ENCODE measurements around the gene MARK2. TPM values are rescaled to one million over a fixed set of nuclear protein-coding genes. Genes with fewer than 3 reads are reported as not detected.

Gene MARK2
- total and polyA plus RNA-seq, 8 donors, result 8.8 to 128 (median 19.3) TPM

GRCh38 chr11:63918507-63919191 is 79.7 kb downstream of the MARK2 start:
- peak in 1 of 2 donors; percentile 67 for DNase-seq
- H3K4me3 ChIP-seq, result peak overlapping the region; percentile 30 to 56 (median 50)
- H3K4me1 ChIP-seq, result peaks cover 51 to 59% (median 58%) of the 10 kb centered on the region in 4 donors

GRCh38 chr11:63919267-63920125 is 80.6 kb downstream of the MARK2 start:
- H3K4me1 ChIP-seq, result peaks cover 51 to 59% (median 58%) of the 10 kb centered on the region in 4 donors
- TF ChIP-seq POLR2AphosphoS5 (IDR thresholded peaks at IDR 0.05) (no peak), CTCF (IDR thresholded peaks at IDR 0.05) (no peak), POLR2A (IDR thresholded peaks at IDR 0.05) (no peak), EP300 (IDR thresholded peaks at IDR 0.05) (no peak)
- DNase-seq, result peak; percentile 51 to 81
- peak overlapping the region; percentile 28 to 56 (median 33) for H3K4me3 ChIP-seq
- H3K27ac ChIP-seq, result peak overlapping the region; percentile 74 to 85 (median 81)
- 12 to 21% (median 15%) methylated on average over 10 to 41 of the region's 41 CpGs for WGBS, 5 donors
- peaks cover 0 to 32% (median 0%) of the 10 kb centered on the region in 3 donors for H3K27me3 ChIP-seq
- H3K36me3 ChIP-seq, result no peaks in the 10 kb centered on the region
- no peaks in the 10 kb centered on the region for H3K9me3 ChIP-seq
- intact Hi-C loops (cut with DNase I; ENCODE audit: low total_unique reads), result no loop called here

More at GRCh38 chr11:63918507-63919191, 79.7 kb downstream of the MARK2 start:
- intact Hi-C loops (cut with DNase I; ENCODE audit: low total_unique reads), result no loop called here
- H3K36me3 ChIP-seq, result no peaks in the 10 kb centered on the region
- peaks cover 0 to 32% (median 0%) of the 10 kb centered on the region in 3 donors for H3K27me3 ChIP-seq
- TF ChIP-seq CTCF (IDR thresholded peaks at IDR 0.05), result no peak
- TF ChIP-seq POLR2A (IDR thresholded peaks at IDR 0.05), result no peak
- no peak for TF ChIP-seq POLR2AphosphoS5 (IDR thresholded peaks at IDR 0.05)
- no peak for TF ChIP-seq EP300 (IDR thresholded peaks at IDR 0.05)
- WGBS, 5 donors, result 39 to 52% (median 44%) methylated on average over 8 to 9 of the region's 9 CpGs
- peak overlapping the region; percentile 62 to 85 (median 81) for H3K27ac ChIP-seq
- no peaks in the 10 kb centered on the region for H3K9me3 ChIP-seq

- Histone ChIP-seq H3K36me3 (no peaks in the 10 kb centered on the region), H3K27ac (peak overlapping the region; percentile 74 to 85 (median 81)), H3K4me1 (peaks cover 51 to 56% (median 54%) of the 10 kb centered on the region in 4 donors), H3K4me3 (peak overlapping the region in 2 of 4 donors; percentile 36 to 56), H3K27me3 (peaks cover 0 to 27% (median 0%) of the 10 kb centered on the region in 3 donors), H3K9me3 (no peaks in the 10 kb centered on the region)
- DNase-seq, result peak; percentile 87 to 92
- intact Hi-C loops (cut with DNase I; ENCODE audit: low total_unique reads), result no loop called here
- WGBS, 5 donors, result 22 to 33% (median 25%) methylated on average over 15 to 22 of the region's 22 CpGs
- TF ChIP-seq CTCF (IDR thresholded peaks at IDR 0.05), result no peak
- no peak for TF ChIP-seq POLR2A (IDR thresholded peaks at IDR 0.05)
- TF ChIP-seq POLR2AphosphoS5 (IDR thresholded peaks at IDR 0.05), result peak in 2 of 3 donors; percentile 65 to 70
These were observed 81.4 kb downstream of the MARK2 start for GRCh38 chr11:63920126-63920938.
